HCT116 (cell line): ENCODE data around the gene EVL. TPM values are rescaled to one million over a fixed set of nuclear protein-coding genes. Genes with fewer than 3 reads are reported as not detected.

Experiments
- ATAC-seq: fragments of 200-7000 bp; cut with Tn5 transposase; 2 replicates; pipeline ENCODE4 v1.9.1; 2020; ENCODE audit warnings: mild to moderate bottlenecking, moderate library complexity
- BruUV-seq: library from RNA; stranded (reverse); fragments of 400-500 nt; replicated peaks from 2 replicates; lab custom pipeline; 2021; lab: Mats Ljungman, UMichigan
- CTCF ChIA-PET: fragments of 300-600 bp; sonication (Branson Sonifier 250); formaldehyde crosslinking; loops from one replicate; lab custom pipeline; 2021; ENCODE audit warnings: antibody characterized with exemption; lab: Charles Lee
- POLR2A ChIA-PET: fragments of 300-600, 350-600 bp; sonication (Branson Sonifier 250); formaldehyde crosslinking; loops from one replicate; lab custom pipeline; 2021; ENCODE audit warnings: antibody characterized with exemption; lab: Charles Lee
- RAD21 ChIA-PET, 2 experiments: fragments of 300-600 bp; sonication (Branson Sonifier 250); formaldehyde crosslinking; loops; one replicate each; lab custom pipeline; 2023; ENCODE audit warnings: low total read pairs in 2 of 2; ENCODE audit not compliant: uncharacterized antibody in 2 of 2, unreplicated experiment in 2 of 2, low non-redundant PET in 1 of 2; lab: Charles Lee
- DNase-seq: peaks from one replicate; pipeline ENCODE4 v3.0.0-alpha.2; 2010; ENCODE audit warnings: low read depth, low spot score
- H2AFZ ChIP-seq: fragments of 200-600 bp; shearing (Covaris generic), sonication (generic); 2 replicates; pipeline ENCODE4 v1.6.1; 2017; ENCODE audit warnings: low read depth, mixed run types, mixed read lengths, antibody characterized with exemption, low read length; ENCODE audit not compliant: poor library complexity, severe bottlenecking
- H3K27ac ChIP-seq: 2 replicates; pipeline ENCODE4 v1.5.1; 2012; ENCODE audit warnings: low read depth, low read length
- H3K27me3 ChIP-seq: fragments of 200-600 bp; sonication (generic); 2 replicates; pipeline ENCODE4 v1.6.1; 2016; ENCODE audit warnings: mixed run types, low read length, mixed read lengths; ENCODE audit not compliant: insufficient read depth
- H3K36me3 ChIP-seq, 2 experiments: fragments of 200-500 bp in 1 of 2; fragments of 200-600 bp in 1 of 2; sonication (Bioruptor generic) in 1 of 2; sonication (generic) in 1 of 2; 2 replicates each; pipeline versions ENCODE4 v1.5.1 to v1.6.1; 2014 to 2016; ENCODE audit warnings: low read length in 2 of 2, inconsistent platforms in 1 of 2, mixed read lengths in 1 of 2, mixed run types in 1 of 2; ENCODE audit not compliant: insufficient read depth in 2 of 2, control insufficient read depth in 1 of 2
- H3K4me1 ChIP-seq, 2 experiments: fragments of 200-600 bp in 1 of 2; sonication (generic) in 1 of 2; 2 replicates each; pipeline versions ENCODE4 v1.5.1 to v1.6.1; 2012 to 2017; ENCODE audit warnings: low read length in 2 of 2, inconsistent platforms in 1 of 2, mild to moderate bottlenecking in 1 of 2, mixed read lengths in 1 of 2, mixed run types in 1 of 2, moderate library complexity in 1 of 2; ENCODE audit not compliant: insufficient read depth in 2 of 2, control insufficient read depth in 1 of 2
- H3K4me2 ChIP-seq: fragments of 200-600 bp; sonication (generic); 2 replicates; pipeline ENCODE4 v1.6.1; 2017; ENCODE audit warnings: mixed run types, low read length, mixed read lengths
- H3K4me3 ChIP-seq, 2 experiments: fragments of 200-600 bp in 1 of 2; sonication (generic) in 1 of 2; replicated peaks in 1 of 2; 2 replicates each; pipeline ENCODE4 v1.5.1; 2011 to 2016; ENCODE audit warnings: low read length in 2 of 2, control low read depth in 1 of 2, low read depth in 1 of 2, mild to moderate bottlenecking in 1 of 2, mixed read lengths in 1 of 2, mixed run types in 1 of 2
- H3K79me2 ChIP-seq: fragments of 200-600 bp; sonication (generic); 2 replicates; pipeline ENCODE4 v1.6.1; 2017; ENCODE audit warnings: mild to moderate bottlenecking, mixed run types, low read length, moderate library complexity, mixed read lengths; ENCODE audit not compliant: insufficient read depth
- H3K9ac ChIP-seq: fragments of 200-600 bp; sonication (generic); 2 replicates; pipeline ENCODE4 v1.6.1; 2016; ENCODE audit warnings: low read length, mixed read lengths
- H3K9me2 ChIP-seq: fragments of 200-600 bp; sonication (generic), shearing (Covaris generic); 2 replicates; pipeline ENCODE4 v1.6.1; 2017; ENCODE audit warnings: mixed run types, mild to moderate bottlenecking, moderate library complexity; ENCODE audit not compliant: insufficient read depth
- H3K9me3 ChIP-seq, 2 experiments: fragments of 200-500 bp in 1 of 2; fragments of 200-600 bp in 1 of 2; sonication (Bioruptor generic) in 1 of 2; sonication (generic) in 1 of 2; 2 replicates each; pipeline ENCODE4 v1.6.1; 2014 to 2017; ENCODE audit warnings: low read length in 2 of 2, mixed read lengths in 2 of 2, inconsistent platforms in 1 of 2, low read depth in 1 of 2, mild to moderate bottlenecking in 1 of 2, mixed run types in 1 of 2, moderate library complexity in 1 of 2; ENCODE audit not compliant: control insufficient read depth in 1 of 2, insufficient read depth in 1 of 2
- H4K20me1 ChIP-seq: fragments of 200-600 bp; sonication (generic), shearing (Covaris generic); 2 replicates; pipeline ENCODE4 v1.6.1; 2017; ENCODE audit warnings: mixed run types, mild to moderate bottlenecking, moderate library complexity; ENCODE audit not compliant: insufficient read depth
- ATF3 ChIP-seq: IDR thresholded peaks from 2 replicates; pipeline ENCODE4 v1.6.1; 2012
- CBX3 ChIP-seq: IDR thresholded peaks from 2 replicates; pipeline ENCODE4 v1.6.1; 2012; ENCODE audit warnings: low read depth
- CEBPB ChIP-seq: IDR thresholded peaks from 2 replicates; pipeline ENCODE4 v1.6.1; 2012; ENCODE audit warnings: low read depth
- CTCF ChIP-seq, 3 experiments: fragments of 200-600 bp in 1 of 3; sonication (generic) in 1 of 3; IDR thresholded peaks in 2 of 3; conservative IDR thresholded peaks in 1 of 3; 2 replicates each; pipeline ENCODE4 v1.5.1; 2012 to 2017; ENCODE audit warnings: low read depth in 2 of 3, low read length in 2 of 3, antibody characterized with exemption in 1 of 3, borderline replicate concordance in 1 of 3, control low read depth in 1 of 3, mild to moderate bottlenecking in 1 of 3, mixed read lengths in 1 of 3, mixed run types in 1 of 3, moderate library complexity in 1 of 3; ENCODE audit not compliant: insufficient read depth in 1 of 3
- ELF1 ChIP-seq: IDR thresholded peaks from 2 replicates; pipeline ENCODE4 v1.6.1; 2012; ENCODE audit warnings: low read depth, borderline replicate concordance
- EZH2phosphoT487 ChIP-seq: fragments of 200-600 bp; IDR thresholded peaks from 2 replicates; pipeline ENCODE4 v1.6.1; 2018; ENCODE audit warnings: antibody characterized with exemption, borderline replicate concordance
- RAD21 ChIP-seq: IDR thresholded peaks from 2 replicates; pipeline ENCODE4 v1.6.1; 2012; ENCODE audit warnings: low read depth, mild to moderate bottlenecking
- SRF ChIP-seq: IDR thresholded peaks from 2 replicates; pipeline ENCODE4 v1.6.1; 2012; ENCODE audit warnings: low read depth
- TCF7L2 ChIP-seq: IDR thresholded peaks from 2 replicates; pipeline ENCODE4 v1.7.0; 2011; ENCODE audit warnings: borderline replicate concordance, inconsistent platforms; ENCODE audit not compliant: insufficient read depth, insufficient read length; ENCODE audit errors: extremely low read depth
- intact Hi-C: fragments of 100-400 bp; cut with micrococcal nuclease; formaldehyde crosslinking; loops from 2 replicates; pipeline ENCODE4 v1.10.0; 2022
- total RNA-seq: library from RNA; stranded (reverse); gene quantifications from one replicate; pipeline ENCODE4 v1.2.1, GENCODE V29; 2021; ENCODE audit not compliant: unreplicated experiment

EVL gene
- total RNA-seq, 1 experiment from 2014 or later: 19.9 TPM

- Histone ChIP-seq H3K9ac (no peak overlapping the region), H3K9me2 (no peaks in the 10 kb centered on the region), H3K79me2 (no peaks in the 10 kb centered on the region), H2AFZ (no peak overlapping the region), H3K4me3 (no peak overlapping the region), H3K27ac (no peak overlapping the region)
- ChIA-PET POLR2A (no interaction called here), RAD21 (no interaction called here)
- no peak for ATAC-seq
- no peak for TF ChIP-seq CBX3
- TF ChIP-seq RAD21: no peak
- TF ChIP-seq CEBPB: no peak
- TF ChIP-seq ELF1: no peak
- no peak for TF ChIP-seq ATF3
- TF ChIP-seq EZH2phosphoT487: no peak
- TF ChIP-seq TCF7L2: no peak
- no peak for TF ChIP-seq SRF
- TF ChIP-seq CTCF (IDR thresholded peaks at IDR 0.05 in 2 of 3, conservative IDR thresholded peaks at IDR 0.05 in 1 of 3; ENCODE audit: borderline replicate concordance in 1 of 3, insufficient read depth in 1 of 3, low read depth in 2 of 3, low read length in 2 of 3): no peak
- TF ChIP-seq, all 23 proteins: peak for 0
- Histone ChIP-seq H4K20me1 (no peaks in the 10 kb centered on the region), H3K4me2 (no peak overlapping the region), H3K4me1 (no peaks in the 10 kb centered on the region), H3K27me3 (no peaks in the 10 kb centered on the region), H3K9me3 (no peaks in the 10 kb centered on the region), H3K36me3 (no peaks in the 10 kb centered on the region)
- no TSS peak for BruUV-seq
- no peak for DNase-seq
- intact Hi-C loops: no loop called here
- CTCF ChIA-PET: no interaction called here
These were observed 14.1 kb upstream of the EVL start for GRCh38 chr14:100051103-100051502.
